Small intestine (tissue), 7 donors: Measurements from ENCODE around the gene ATG16L1. TPM values are rescaled to one million over a fixed set of nuclear protein-coding genes. Genes with fewer than 3 reads are reported as not detected.
A peak's percentile ranks its signal among the peaks of the same experiment; 100 is the strongest.

Experiments
- DNase-seq, 2 donors: peaks; one replicate each; pipeline versions ENCODE4 v3.0.0 to v3.0.0-alpha.2; 2013
- FAIRE-seq: peaks from 2 replicates; lab custom pipeline; 2012; peaks lifted over from hg19 to GRCh38; lab: Jason Lieb, UNC
- H3K27ac ChIP-seq, 3 donors: one replicate each; pipeline ENCODE4 v1.5.1; 2013; ENCODE audit warnings: low read length in 2 of 3, mild to moderate bottlenecking in 2 of 3, control low read depth in 1 of 3, inconsistent platforms in 1 of 3, low read depth in 1 of 3, moderate library complexity in 1 of 3
- H3K27me3 ChIP-seq, 3 donors: one replicate each; pipeline ENCODE4 v1.6.1; 2013; ENCODE audit warnings: low read length in 3 of 3, inconsistent platforms in 1 of 3; ENCODE audit not compliant: control insufficient read depth in 3 of 3, insufficient read depth in 3 of 3
- H3K36me3 ChIP-seq, 3 donors: one replicate each; pipeline ENCODE4 v1.6.1; 2013; ENCODE audit warnings: low read length in 3 of 3, inconsistent platforms in 1 of 3, low read depth in 1 of 3, mild to moderate bottlenecking in 1 of 3, moderate library complexity in 1 of 3; ENCODE audit not compliant: control insufficient read depth in 3 of 3, insufficient read depth in 2 of 3
- H3K4me1 ChIP-seq, 3 donors: one replicate each; pipeline ENCODE4 v1.6.1; 2013; ENCODE audit warnings: low read length in 2 of 3, inconsistent platforms in 1 of 3, low read depth in 1 of 3, mild to moderate bottlenecking in 1 of 3, moderate library complexity in 1 of 3; ENCODE audit not compliant: control insufficient read depth in 3 of 3, insufficient read depth in 2 of 3
- H3K4me3 ChIP-seq, 3 donors: one replicate each; pipeline ENCODE4 v1.5.1; 2013; ENCODE audit warnings: low read length in 3 of 3, control low read depth in 1 of 3, inconsistent platforms in 1 of 3, low read depth in 1 of 3, mild to moderate bottlenecking in 1 of 3, moderate library complexity in 1 of 3
- H3K9me3 ChIP-seq, 2 donors: one replicate each; pipeline ENCODE4 v1.6.1; 2013; ENCODE audit warnings: low read depth in 1 of 2, low read length in 1 of 2; ENCODE audit not compliant: control insufficient read depth in 2 of 2, insufficient read depth in 1 of 2
- WGBS, 3 donors: extraction: QIAGEN DNeasy Blood & Tissue Kit; methylation state at CpG; one replicate each; pipeline ENCODE4 v1.1.7; 2013; 5-methylcytosine and 5-hydroxymethylcytosine counted together
- polyA plus RNA-seq, 4 donors: library from polyadenylated mRNA; stranded (reverse) in 3 of 4; unstranded in 1 of 4; fragments of 200-250 nt in 3 of 4; fragments of 120-200 nt in 1 of 4; gene quantifications; one replicate each; pipeline versions ENCODE4 v1.2.1 to v1.2.3, GENCODE V29; 2013
- donor health status: healthy with polysubstance abuse.
- donor health status: control.
- donor health status: control.
- donor health status: Bipolar disorder and iron deficiency.
- donor health status: healthy.

ATG16L1 gene
- polyA plus RNA-seq, 4 donors = 14.6 to 21.4 (median 17.5) TPM

- Histone ChIP-seq H3K27me3 (no peaks in the 10 kb centered on the region), H3K4me3 (no peak overlapping the region), H3K27ac (no peak overlapping the region), H3K4me1 (peaks cover 0 to 3% (median 0%) of the 10 kb centered on the region in 3 donors), H3K9me3 (no peaks in the 10 kb centered on the region), H3K36me3 (peaks cover 0 to 4% (median 0%) of the 10 kb centered on the region in 3 donors)
- DNase-seq (no peak), FAIRE-seq (no peak)
- WGBS, 3 donors = 94 to 96% (median 95%) methylated on average over 8 of the region's 8 CpGs
These were observed 41.2 kb upstream of the ATG16L1 start for GRCh38 chr2:233210281-233210680.

- whole genome bisulfite sequencing, 3 donors = 58 to 67% (median 60%) methylated on average over 18 of the region's 18 CpGs
- Histone ChIP-seq H3K9me3 (no peaks in the 10 kb centered on the region), H3K36me3 (peaks cover 0 to 4% (median 0%) of the 10 kb centered on the region in 3 donors), H3K4me3 (no peak overlapping the region), H3K27ac (no peak overlapping the region), H3K4me1 (peaks cover 0 to 3% (median 0%) of the 10 kb centered on the region in 3 donors), H3K27me3 (no peaks in the 10 kb centered on the region)
- FAIRE-seq = no peak
- peak; percentile 36 to 62 for DNase-seq
These were observed 40.5 kb upstream of the ATG16L1 start for GRCh38 chr2:233210843-233211547.

GRCh38 chr2:233211548-233211895, 40.0 kb upstream of the ATG16L1 start:
- H3K4me1 ChIP-seq = peaks cover 0 to 3% (median 0%) of the 10 kb centered on the region in 3 donors
- no peak overlapping the region for H3K27ac ChIP-seq

GRCh38 chr2:233213011-233213410, 38.5 kb upstream of the ATG16L1 start:
- no peaks in the 10 kb centered on the region for H3K9me3 ChIP-seq
- WGBS, 3 donors = 78 to 92% (median 84%) methylated on average over 15 of the region's 15 CpGs
- H3K27ac ChIP-seq = no peak overlapping the region
- FAIRE-seq (no peak), DNase-seq (no peak)
- no peaks in the 10 kb centered on the region for H3K27me3 ChIP-seq
- H3K4me1 ChIP-seq = peaks cover 0 to 3% (median 0%) of the 10 kb centered on the region in 3 donors
- no peaks in the 10 kb centered on the region for H3K36me3 ChIP-seq
- H3K4me3 ChIP-seq = no peak overlapping the region

More at GRCh38 chr2:233211548-233211895, 40.0 kb upstream of the ATG16L1 start:
- no peak for FAIRE-seq
- no peaks in the 10 kb centered on the region for H3K9me3 ChIP-seq
- no peak for DNase-seq
- WGBS, 3 donors = 61 to 92% (median 68%) methylated on average over 3 of the region's 3 CpGs
- H3K4me3 ChIP-seq = no peak overlapping the region
- no peaks in the 10 kb centered on the region for H3K27me3 ChIP-seq
- peaks cover 0 to 3% (median 0%) of the 10 kb centered on the region in 3 donors for H3K36me3 ChIP-seq

- DNase-seq (no peak), FAIRE-seq (no peak)
- Histone ChIP-seq H3K36me3 (no peaks in the 10 kb centered on the region), H3K4me1 (peaks cover 0 to 3% (median 0%) of the 10 kb centered on the region in 3 donors), H3K4me3 (no peak overlapping the region), H3K27ac (no peak overlapping the region), H3K9me3 (no peaks in the 10 kb centered on the region), H3K27me3 (no peaks in the 10 kb centered on the region)
- WGBS, 3 donors = 84 to 96% (median 94%) methylated on average over 6 of the region's 6 CpGs
These were observed 37.5 kb upstream of the ATG16L1 start for GRCh38 chr2:233213975-233214374.

- Histone ChIP-seq H3K4me3 (no peak overlapping the region), H3K4me1 (no peaks in the 10 kb centered on the region), H3K36me3 (no peaks in the 10 kb centered on the region), H3K9me3 (no peaks in the 10 kb centered on the region), H3K27me3 (no peaks in the 10 kb centered on the region), H3K27ac (no peak overlapping the region)
- no peak for FAIRE-seq
- 61 to 78% (median 67%) methylated on average over 8 of the region's 8 CpGs for WGBS, 3 donors
- peak in 1 of 2 donors; percentile 24 for DNase-seq
These were observed 33.5 kb upstream of the ATG16L1 start for GRCh38 chr2:233217892-233218377.

- no peaks in the 10 kb centered on the region for H3K36me3 ChIP-seq
- no peaks in the 10 kb centered on the region for H3K4me1 ChIP-seq
- H3K4me3 ChIP-seq = no peak overlapping the region
- H3K9me3 ChIP-seq = no peaks in the 10 kb centered on the region
- no peak for DNase-seq
- H3K27ac ChIP-seq = no peak overlapping the region
- no peak for FAIRE-seq
- H3K27me3 ChIP-seq = no peaks in the 10 kb centered on the region
- WGBS, 3 donors = 95 to 100% (median 97%) methylated on average over 6 of the region's 6 CpGs
These were observed 32.6 kb upstream of the ATG16L1 start for GRCh38 chr2:233218836-233219235.

GRCh38 chr2:233219848-233220247, 31.6 kb upstream of the ATG16L1 start:
- Histone ChIP-seq H3K4me3 (no peak overlapping the region), H3K27me3 (no peaks in the 10 kb centered on the region), H3K4me1 (no peaks in the 10 kb centered on the region), H3K36me3 (no peaks in the 10 kb centered on the region), H3K27ac (no peak overlapping the region), H3K9me3 (no peaks in the 10 kb centered on the region)
- 91 to 95% (median 93%) methylated on average over 1 of the region's 1 CpG for WGBS, 3 donors
- no peak for FAIRE-seq
- DNase-seq = no peak
